HG02588 (cell line): ENCODE data around the gene FSIP1.

Source experiments
- ATAC-seq: cut with Tn5 transposase; IDR thresholded peaks from one replicate; pipeline ENCODE4 v1.9.1; 2021; ENCODE audit warnings: mild to moderate bottlenecking, moderate library complexity; ENCODE audit not compliant: unreplicated experiment

The FSIP1 gene

DNA sequence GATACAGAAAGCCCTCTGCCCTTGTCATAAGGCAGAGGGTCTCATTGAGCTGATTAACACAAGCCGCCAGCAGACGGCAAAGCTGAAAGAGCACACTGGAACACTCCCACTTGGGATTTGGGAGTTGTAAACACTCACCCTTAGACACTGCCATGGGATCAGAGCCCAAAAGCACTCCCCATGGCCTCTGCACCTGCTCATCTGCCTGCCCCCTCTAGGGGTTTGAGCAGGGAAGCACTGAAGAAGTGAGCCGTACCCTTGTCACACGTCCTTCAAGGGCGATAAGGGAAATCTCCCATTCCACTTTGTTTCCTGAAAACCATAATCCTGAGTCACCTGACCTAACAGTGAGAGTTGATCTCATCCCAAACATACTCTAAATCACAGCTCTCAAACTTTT is 14.7 kb downstream of the FSIP1 start:
- no peak for ATAC-seq

DNA sequence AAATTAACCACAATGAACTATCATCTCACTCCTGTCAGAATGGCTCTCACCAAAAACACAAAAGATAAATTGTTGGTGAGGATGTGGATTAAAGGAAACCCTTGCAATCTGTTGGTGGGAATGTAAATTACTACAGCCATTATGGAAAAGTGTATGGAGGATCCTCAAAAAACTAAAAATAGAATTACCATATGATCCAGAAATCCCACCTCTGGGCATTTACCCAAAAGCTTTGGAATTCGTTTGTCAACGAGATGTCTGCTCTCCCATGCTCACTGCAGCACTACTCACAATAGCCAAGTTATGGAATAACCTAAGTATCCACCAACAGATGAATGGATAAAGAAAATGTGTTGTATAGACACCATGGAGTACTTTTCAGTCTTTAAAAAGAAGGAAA is 21.6 kb downstream of the FSIP1 start:
- no peak for ATAC-seq

- ATAC-seq: no peak
Observed at GRCh38 chr15:39756806-39757522, 25.7 kb downstream of the FSIP1 start.

- no peak for ATAC-seq
Observed at GRCh38 chr15:39752991-39753390, 29.6 kb downstream of the FSIP1 start.

DNA sequence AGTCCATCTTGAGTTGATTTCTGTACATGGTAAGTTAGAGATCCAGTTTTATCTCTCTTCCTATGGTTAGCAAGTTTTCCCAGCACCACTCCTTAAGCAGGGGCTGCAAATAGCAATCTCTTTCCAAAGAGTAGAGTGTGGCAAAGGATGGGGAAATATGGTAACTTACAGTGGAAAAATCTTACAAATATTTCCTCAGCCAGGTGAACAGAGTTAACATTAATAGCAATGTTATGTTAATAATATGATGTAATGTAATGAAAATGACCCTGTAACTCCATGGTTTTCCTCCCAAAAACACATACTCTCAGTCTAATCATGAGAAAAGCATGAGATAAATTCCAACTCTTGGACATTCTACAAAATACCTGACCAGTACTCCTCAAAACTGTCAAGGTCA is 30.4 kb downstream of the FSIP1 start:
- no peak for ATAC-seq

GRCh38 chr15:39748276-39748675 is 34.4 kb downstream of the FSIP1 start:
- no peak for ATAC-seq

- no peak for ATAC-seq
Observed at GRCh38 chr15:39747326-39747725, 35.3 kb downstream of the FSIP1 start.

GRCh38 chr15:39746714-39747276 is 35.8 kb downstream of the FSIP1 start:
- ATAC-seq: no peak

DNA sequence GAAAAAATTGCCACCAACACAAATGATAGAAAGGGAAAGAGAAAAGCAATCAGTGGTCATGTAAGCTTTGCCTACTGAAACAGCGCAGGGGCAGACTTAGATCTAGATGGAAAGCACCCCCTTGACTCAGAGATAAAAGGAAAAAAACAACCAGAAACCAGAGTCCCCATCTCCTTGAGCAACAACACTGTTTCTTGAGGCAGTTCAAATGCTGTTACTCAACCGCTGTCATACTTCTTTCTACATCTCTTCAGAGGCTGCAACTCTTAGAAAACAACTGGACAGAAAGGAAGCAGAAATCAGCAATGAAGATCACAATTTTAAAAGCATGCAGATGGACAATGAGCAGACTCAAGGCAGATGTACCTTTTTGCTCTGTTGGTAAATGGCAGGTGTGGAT is 36.5 kb downstream of the FSIP1 start:
- no peak for ATAC-seq

DNA sequence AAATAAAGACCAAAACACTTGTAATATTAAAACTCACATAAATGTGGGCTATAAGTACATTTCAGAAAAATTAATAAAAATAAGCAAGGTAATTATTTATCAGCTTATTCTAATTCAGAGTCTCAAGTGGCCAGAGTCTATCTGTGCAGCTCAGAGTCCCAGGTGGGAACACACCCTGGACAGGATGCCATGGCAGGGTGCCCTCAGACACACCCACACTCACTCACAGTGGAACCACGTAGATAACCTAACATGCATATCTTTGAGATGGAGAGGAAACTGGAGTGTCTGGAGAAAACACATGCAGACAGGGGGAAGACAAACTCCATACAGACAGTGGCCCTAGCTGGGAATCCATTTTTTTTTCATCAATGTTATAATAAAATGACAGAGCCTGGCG is 37.2 kb downstream of the FSIP1 start:
- no peak for ATAC-seq

GRCh38 chr15:39744334-39745103 is 38.1 kb downstream of the FSIP1 start:
- ATAC-seq: no peak

GRCh38 chr15:39743611-39744010 is 39.0 kb downstream of the FSIP1 start:
- no peak for ATAC-seq

DNA sequence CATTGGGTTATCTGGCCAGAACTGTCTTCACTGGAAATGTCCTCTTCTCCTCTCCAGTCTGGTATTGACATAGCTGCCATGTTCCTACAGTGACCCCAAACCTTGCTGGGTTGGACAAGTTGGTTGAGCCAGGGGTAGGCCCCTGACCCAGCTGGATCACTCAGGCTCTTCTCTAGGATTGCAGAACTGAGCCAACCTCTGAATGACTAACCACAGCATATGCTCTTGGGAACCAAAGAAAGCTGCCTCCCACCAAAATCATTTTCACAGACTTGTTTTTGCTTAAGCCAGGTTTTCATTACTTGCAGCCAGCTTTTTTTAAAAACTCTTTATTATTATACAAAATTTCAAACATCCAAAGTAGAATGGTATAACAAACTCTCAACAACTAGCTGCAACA is 41.4 kb downstream of the FSIP1 start:
- ATAC-seq: no peak

DNA sequence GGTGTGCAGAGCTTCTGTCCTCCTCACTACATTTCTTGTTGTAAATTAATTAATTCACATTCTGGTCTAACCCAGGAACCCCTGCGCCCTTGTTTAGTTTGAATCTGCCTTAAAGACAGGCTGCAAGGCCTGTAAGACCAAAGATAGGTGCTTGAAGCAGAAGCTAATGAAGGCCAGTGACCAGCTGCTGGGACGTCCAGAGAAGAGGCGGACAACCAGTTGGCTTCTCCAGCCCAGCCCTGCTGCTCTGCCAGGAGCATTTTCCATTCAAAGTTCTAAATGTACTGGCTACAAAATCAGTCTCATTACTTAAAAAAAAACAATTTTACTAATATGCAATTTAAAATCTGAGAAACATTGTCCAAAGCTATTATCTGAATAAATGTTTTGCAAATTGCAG is 43.6 kb downstream of the FSIP1 start:
- ATAC-seq: no peak

DNA sequence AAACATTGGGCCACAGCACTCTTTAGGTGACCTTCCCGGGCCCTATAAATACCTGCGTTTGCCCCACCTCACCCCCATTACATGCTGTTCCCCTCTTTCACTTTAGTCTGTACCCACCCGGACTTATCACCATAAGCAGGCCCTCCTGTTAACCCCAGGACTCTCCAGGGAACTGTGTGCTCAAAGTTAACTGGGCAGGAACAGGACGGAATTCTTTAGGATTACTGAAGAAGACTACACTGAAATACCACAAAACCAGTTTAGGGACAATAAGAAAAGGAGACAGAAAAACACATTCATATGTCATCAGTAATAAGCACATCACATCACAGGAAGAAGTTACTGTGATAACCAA is 45.5 kb downstream of the FSIP1 start:
- ATAC-seq: no peak

DNA sequence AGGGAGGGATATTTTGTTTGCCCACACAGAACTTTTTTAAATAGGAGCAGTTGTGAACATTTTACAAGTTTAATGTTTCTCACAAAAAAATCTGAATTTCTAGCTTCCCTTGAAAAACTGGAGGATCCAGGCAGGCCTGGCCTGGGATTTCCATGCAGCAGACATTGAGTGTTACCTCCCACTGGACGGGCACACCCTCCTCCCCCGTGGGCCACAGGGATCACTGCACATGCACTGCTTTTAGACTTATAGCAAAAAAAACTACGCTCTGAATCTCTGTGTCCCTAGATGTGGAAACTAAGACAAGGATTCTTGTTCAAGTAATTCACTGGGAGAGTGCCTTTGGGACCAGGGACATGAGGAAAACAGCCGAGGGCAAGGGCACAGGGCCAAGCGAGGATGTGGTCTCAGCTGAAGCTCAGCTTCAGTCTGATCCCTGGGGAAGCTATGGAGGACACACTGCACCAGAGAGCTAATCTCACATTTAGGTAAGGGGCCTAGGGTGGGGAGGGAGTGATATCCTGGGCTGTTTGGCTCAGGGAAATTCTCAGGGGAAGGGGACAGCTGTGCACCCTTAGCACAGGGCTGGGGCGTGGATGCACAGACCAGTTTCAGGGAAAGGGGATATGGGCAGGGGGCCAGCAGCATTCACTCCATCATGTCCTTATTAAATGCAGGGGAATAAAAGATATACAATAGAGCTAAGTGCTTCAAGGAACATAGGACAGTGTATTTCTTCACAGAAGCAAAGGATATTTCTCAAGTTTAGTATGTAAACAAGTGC is 46.0 kb downstream of the FSIP1 start:
- no peak for ATAC-seq

DNA sequence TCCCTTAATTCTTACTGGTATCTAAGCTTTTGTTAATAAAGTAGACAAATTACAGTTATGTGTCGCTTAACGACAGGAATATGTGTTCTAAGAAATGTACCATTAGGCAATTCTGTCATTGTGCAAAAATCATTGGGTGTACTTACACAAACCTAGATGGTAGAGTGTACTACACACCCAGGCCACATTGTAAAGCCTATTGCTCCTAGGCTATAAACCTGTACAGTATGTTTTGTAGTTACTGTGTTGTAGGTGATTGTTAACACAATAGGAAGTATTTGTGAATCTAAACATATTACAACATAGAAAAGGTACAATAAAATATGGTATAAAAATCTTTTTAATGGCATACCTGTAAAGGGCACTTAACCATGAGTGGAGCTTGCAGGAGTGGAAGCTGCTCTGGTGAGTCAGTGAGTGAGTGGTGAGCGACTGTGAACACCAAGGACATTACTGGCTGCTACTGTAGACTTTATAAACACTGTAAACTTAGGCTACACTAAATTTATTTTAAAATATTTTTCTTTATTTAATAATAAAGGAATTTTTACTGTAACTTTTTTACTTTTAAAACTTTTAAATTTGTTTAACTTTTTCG is 47.4 kb downstream of the FSIP1 start:
- ATAC-seq: no peak

DNA sequence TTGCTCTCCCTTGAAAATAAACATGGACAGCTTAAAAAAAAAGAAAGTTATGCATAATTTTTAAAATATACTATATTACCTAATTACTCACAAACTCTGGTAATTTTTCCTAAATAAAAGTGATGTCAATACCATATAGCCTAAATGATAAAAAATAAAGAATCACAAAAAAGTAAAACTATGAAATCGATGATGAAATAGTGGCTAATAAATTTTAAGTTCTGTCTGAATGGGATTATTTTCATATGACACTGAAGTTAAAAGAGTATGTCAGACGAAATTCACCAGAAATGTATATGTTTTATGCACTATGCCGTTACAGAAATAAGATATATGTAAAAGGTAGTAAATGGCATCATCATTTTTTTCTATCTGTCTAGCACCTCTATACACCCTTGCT is 51.4 kb downstream of the FSIP1 start:
- ATAC-seq: no peak

- ATAC-seq: no peak
Observed at GRCh38 chr15:39730552-39730951, 52.1 kb downstream of the FSIP1 start.

DNA sequence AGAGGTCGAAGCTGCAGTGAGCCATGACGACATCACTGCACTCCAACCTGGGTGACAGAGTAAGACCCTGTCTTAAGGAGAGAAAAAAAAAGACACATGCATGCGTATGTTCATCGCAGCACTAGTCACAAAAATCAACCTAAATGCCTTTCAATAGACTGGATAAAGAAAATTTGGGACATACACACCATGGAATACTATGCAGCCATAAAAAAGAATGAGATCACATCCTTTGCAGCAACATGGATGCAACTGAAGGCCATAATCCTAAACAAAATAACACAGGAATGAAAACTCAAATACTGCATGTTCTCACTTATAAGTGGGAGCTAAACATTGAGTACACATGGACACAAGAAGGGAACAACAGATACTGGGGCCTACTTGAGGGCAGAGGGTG is 53.1 kb downstream of the FSIP1 start:
- ATAC-seq: no peak

DNA sequence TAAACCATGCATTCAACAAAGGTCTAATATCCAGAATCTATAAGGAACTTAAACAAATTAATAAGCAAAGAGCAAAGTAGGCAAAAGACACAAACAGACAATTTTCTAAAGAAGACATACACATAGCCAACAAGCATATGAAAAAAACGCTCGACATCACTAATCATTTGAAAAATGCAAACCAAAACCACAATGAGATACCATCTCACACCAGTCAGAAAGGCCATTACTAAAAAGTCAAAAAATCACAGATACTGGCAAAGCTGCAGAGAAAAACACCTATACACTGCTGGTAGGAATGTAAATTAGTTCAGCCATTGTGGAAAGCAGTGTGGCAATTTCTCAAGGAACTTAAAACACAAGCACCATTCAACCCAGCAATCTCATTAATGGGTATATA is 53.8 kb downstream of the FSIP1 start:
- ATAC-seq: no peak
